Ishikawa (cell line): Measurements from ENCODE around the gene RSPH9.

ENCODE experiments used
- CEBPB ChIP-seq: IDR thresholded peaks from 2 replicates; pipeline ENCODE4 v1.6.1; 2012
- CREB1 ChIP-seq: IDR thresholded peaks from 2 replicates; pipeline ENCODE4 v1.6.1; 2012; ENCODE audit warnings: low read depth
- EGR1 ChIP-seq: IDR thresholded peaks from 2 replicates; pipeline ENCODE4 v1.6.1; 2012
- EP300 ChIP-seq: IDR thresholded peaks from 2 replicates; pipeline ENCODE4 v1.6.1; 2012; ENCODE audit warnings: borderline replicate concordance
- FOXM1 ChIP-seq: IDR thresholded peaks from 2 replicates; pipeline ENCODE4 v1.6.1; 2012; ENCODE audit warnings: low read depth, borderline replicate concordance
- MAX ChIP-seq: IDR thresholded peaks from 2 replicates; pipeline ENCODE4 v1.6.1; 2012
- NFIC ChIP-seq: IDR thresholded peaks from 2 replicates; pipeline ENCODE4 v1.6.1; 2012
- RAD21 ChIP-seq: IDR thresholded peaks from 2 replicates; pipeline ENCODE4 v1.6.1; 2012; ENCODE audit warnings: low read depth
- REST ChIP-seq: IDR thresholded peaks from 2 replicates; pipeline ENCODE4 v1.6.1; 2012; ENCODE audit warnings: low read depth, mild to moderate bottlenecking
- TAF1 ChIP-seq: IDR thresholded peaks from 2 replicates; pipeline ENCODE4 v1.6.1; 2012; ENCODE audit warnings: low read depth, mild to moderate bottlenecking
- TCF12 ChIP-seq: IDR thresholded peaks from 2 replicates; pipeline ENCODE4 v1.6.1; 2012; ENCODE audit warnings: low read depth
- TEAD4 ChIP-seq: IDR thresholded peaks from 2 replicates; pipeline ENCODE4 v1.6.1; 2012
- USF1 ChIP-seq: IDR thresholded peaks from 2 replicates; pipeline ENCODE4 v1.6.1; 2012
- YY1 ChIP-seq: IDR thresholded peaks from 2 replicates; pipeline ENCODE4 v1.6.1; 2012; ENCODE audit warnings: low read depth
- ZBTB7A ChIP-seq: IDR thresholded peaks from 2 replicates; pipeline ENCODE4 v1.6.1; 2012; ENCODE audit warnings: low read depth

RSPH9 gene

GRCh38 chr6:43702534-43703440 lies 58.0 kb downstream of the RSPH9 start:
- TF ChIP-seq NFIC = no peak
- peak; percentile 26; the same call in 1 of the 2 replicates for TF ChIP-seq MAX
- peak; percentile 6; the same call in 1 of the 2 replicates for TF ChIP-seq RAD21
- no peak for TF ChIP-seq FOXM1
- TF ChIP-seq CREB1 = peak; percentile 72
- TF ChIP-seq YY1 = no peak
- no peak for TF ChIP-seq TCF12
- TF ChIP-seq EGR1 = no peak
- 0 out of 2 replicates have a peak, but pooled peaks have one; percentile 20 for TF ChIP-seq TAF1
- no peak for TF ChIP-seq EP300
- TF ChIP-seq USF1 = peak; percentile 54; the same call in 1 of the 2 replicates
- no peak; the same call in 1 of the 2 replicates for TF ChIP-seq TEAD4
- no peak; the same call in 1 of the 2 replicates for TF ChIP-seq CEBPB
- no peak for TF ChIP-seq ZBTB7A
- TF ChIP-seq REST = no peak

DNA sequence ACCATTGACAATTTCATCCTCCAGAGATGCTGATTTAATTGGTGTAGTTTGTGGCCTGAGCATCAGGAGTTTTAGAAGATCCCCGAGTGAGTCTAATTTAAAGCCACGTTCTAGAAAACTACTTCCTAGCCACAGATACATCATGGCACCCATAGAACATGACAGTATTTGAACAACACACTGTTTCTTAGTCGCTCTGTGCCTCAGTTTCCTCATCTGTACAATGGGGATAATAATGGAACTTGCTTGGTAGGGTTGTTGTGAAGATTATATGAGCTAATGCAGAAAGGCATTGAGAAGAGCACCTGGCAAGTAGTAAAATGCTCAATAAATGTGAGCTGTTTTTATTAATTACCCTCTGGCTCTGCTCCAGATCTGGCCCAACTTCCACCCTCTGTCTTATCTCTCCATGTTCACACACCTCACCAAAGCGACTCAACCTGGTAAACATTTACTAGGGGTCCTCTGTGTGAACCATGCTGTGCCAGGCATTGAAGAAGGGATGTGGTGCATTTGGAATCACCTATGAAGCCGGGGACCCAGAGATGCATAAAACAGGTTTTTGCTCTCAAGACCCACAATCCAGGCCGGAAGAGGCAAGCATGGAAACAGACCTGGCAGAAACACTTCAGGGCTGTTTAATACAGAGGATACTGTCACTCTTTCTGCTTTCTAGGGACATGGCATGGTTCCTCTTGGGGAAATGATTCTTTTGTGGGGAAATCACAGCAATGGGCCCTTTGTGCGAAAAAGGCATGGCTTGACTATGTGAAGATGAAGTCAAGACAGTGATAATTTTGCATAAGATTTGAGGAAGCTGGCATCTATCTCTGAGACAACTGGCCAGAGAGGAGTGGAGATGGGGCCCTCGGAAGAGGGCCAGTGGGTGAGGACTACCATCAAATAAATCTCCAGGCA lies 58.9 kb downstream of the RSPH9 start:
- no peak for TF ChIP-seq NFIC
- TF ChIP-seq YY1 = no peak
- no peak for TF ChIP-seq TCF12
- TF ChIP-seq CREB1 = no peak
- no peak for TF ChIP-seq TEAD4
- TF ChIP-seq MAX = no peak
- no peak for TF ChIP-seq RAD21
- TF ChIP-seq REST = no peak
- TF ChIP-seq EP300 = no peak
- no peak for TF ChIP-seq FOXM1
- no peak for TF ChIP-seq EGR1
- no peak for TF ChIP-seq USF1
- TF ChIP-seq TAF1 = no peak
- TF ChIP-seq ZBTB7A = no peak
- no peak for TF ChIP-seq CEBPB

GRCh38 chr6:43705996-43706395 lies 61.2 kb downstream of the RSPH9 start:
- TF ChIP-seq CEBPB = no peak
- TF ChIP-seq REST = no peak
- no peak for TF ChIP-seq EGR1
- TF ChIP-seq NFIC = no peak
- TF ChIP-seq RAD21 = no peak
- no peak for TF ChIP-seq EP300
- no peak for TF ChIP-seq CREB1
- no peak for TF ChIP-seq ZBTB7A
- no peak for TF ChIP-seq TCF12
- no peak for TF ChIP-seq USF1
- TF ChIP-seq FOXM1 = no peak
- no peak for TF ChIP-seq MAX
- TF ChIP-seq TAF1 = no peak
- TF ChIP-seq YY1 = no peak
- TF ChIP-seq TEAD4 = no peak
